ENCODE results near the gene FBRS. TPM values are rescaled to one million over a fixed set of nuclear protein-coding genes. Genes with fewer than 3 reads are reported as not detected.
"Not testable (repeated sequence)": the region's sequence is repeated elsewhere in the genome, so short reads cannot be mapped to it uniquely, and the experiment has no call there.

FBRS gene
- total RNA-seq, 1 experiment from 2014 or later, result 13.6 TPM

GRCh38 chr16:30688701-30689100, 30.5 kb downstream of the FBRS start:
- DNase-seq (ENCODE audit: low read depth in 1 of 2, low spot score in 2 of 2), result no peak
- Histone ChIP-seq H3K9me3 (replicated peaks) (no peaks in the 10 kb centered on the region), H3K27me3 (replicated peaks) (no peaks in the 10 kb centered on the region), H3K27ac (no peak overlapping the region), H3K36me3 (no peaks in the 10 kb centered on the region), H3K4me3 (no peak overlapping the region), H3K4me1 (replicated peaks) (no peaks in the 10 kb centered on the region)

- Histone ChIP-seq H3K27me3 (replicated peaks) (no peaks in the 10 kb centered on the region), H3K4me3 (no peak overlapping the region), H3K4me1 (replicated peaks) (no peaks in the 10 kb centered on the region), H3K27ac (no peak overlapping the region), H3K9me3 (replicated peaks) (no peaks in the 10 kb centered on the region), H3K36me3 (no peaks in the 10 kb centered on the region)
- no peak for DNase-seq (ENCODE audit: low read depth in 1 of 2, low spot score in 2 of 2)
These were observed 33.7 kb downstream of the FBRS start for GRCh38 chr16:30691907-30692306.

- H3K9me3 ChIP-seq (replicated peaks), result no peaks in the 10 kb centered on the region
- H3K4me1 ChIP-seq (replicated peaks), result peaks cover 3% of the 10 kb centered on the region; the same call in 1 of the 2 replicates
- H3K27ac ChIP-seq, result no peak overlapping the region
- DNase-seq (ENCODE audit: low read depth in 1 of 2, low spot score in 2 of 2), result no peak
- H3K36me3 ChIP-seq, result no peaks in the 10 kb centered on the region
- no peaks in the 10 kb centered on the region for H3K27me3 ChIP-seq (replicated peaks)
- H3K4me3 ChIP-seq, result no peak overlapping the region
These were observed 34.3 kb downstream of the FBRS start for GRCh38 chr16:30692396-30693064.

GRCh38 chr16:30694926-30695693, 36.9 kb downstream of the FBRS start:
- Histone ChIP-seq H3K27me3 (replicated peaks) (no peaks in the 10 kb centered on the region), H3K27ac (no peak overlapping the region), H3K4me1 (replicated peaks) (peaks cover 11% of the 10 kb centered on the region), H3K4me3 (no peak overlapping the region), H3K36me3 (peaks cover 17% of the 10 kb centered on the region), H3K9me3 (replicated peaks) (no peaks in the 10 kb centered on the region)
- DNase-seq (ENCODE audit: low read depth in 1 of 2, low spot score in 2 of 2), result no peak

- not testable (repeated sequence) for H3K27ac ChIP-seq; H3K9me3 ChIP-seq (replicated peaks); H3K4me3 ChIP-seq; H3K27me3 ChIP-seq (replicated peaks); DNase-seq (ENCODE audit: low read depth in 1 of 2, low spot score in 2 of 2)
- Histone ChIP-seq H3K4me1 (replicated peaks) (peaks cover 13% of the 10 kb centered on the region), H3K36me3 (peaks cover 33% of the 10 kb centered on the region)
These were observed 38.4 kb downstream of the FBRS start for GRCh38 chr16:30696646-30697045.

GRCh38 chr16:30697264-30698138, 39.3 kb downstream of the FBRS start:
- Histone ChIP-seq H3K27me3 (replicated peaks) (no peaks in the 10 kb centered on the region), H3K9me3 (replicated peaks) (no peaks in the 10 kb centered on the region), H3K27ac (peak overlapping the region; percentile 99), H3K4me3 (peak overlapping the region; percentile 80), H3K36me3 (peaks cover 39% of the 10 kb centered on the region), H3K4me1 (replicated peaks) (peaks cover 13% of the 10 kb centered on the region)
- no peak for DNase-seq (ENCODE audit: low read depth in 1 of 2, low spot score in 2 of 2)

GRCh38 chr16:30698139-30698815, 40.0 kb downstream of the FBRS start:
- H3K27me3 ChIP-seq (replicated peaks), result no peaks in the 10 kb centered on the region
- H3K9me3 ChIP-seq (replicated peaks), result no peaks in the 10 kb centered on the region
- peaks cover 44% of the 10 kb centered on the region for H3K36me3 ChIP-seq
- peak; percentile 99 for DNase-seq (ENCODE audit: low read depth in 1 of 2, low spot score in 2 of 2)
- peak overlapping the region; percentile 99 for H3K27ac ChIP-seq
- H3K4me1 ChIP-seq (replicated peaks), result peaks cover 13% of the 10 kb centered on the region
- peak overlapping the region; percentile 80 for H3K4me3 ChIP-seq

GRCh38 chr16:30698816-30699614, 40.8 kb downstream of the FBRS start, which contains the start of gene SRCAP:
Gene SRCAP, plus strand, starts transcription at chr16:30699171. Its CDS starts 1,654 bp downstream, at chr16:30700825.
- Histone ChIP-seq H3K9me3 (replicated peaks) (no peaks in the 10 kb centered on the region), H3K27me3 (replicated peaks) (no peaks in the 10 kb centered on the region), H3K4me3 (peak within 1 kb of the TSS; percentile 80), H3K27ac (peak within 1 kb of the TSS; percentile 99), H3K36me3 (peaks cover 52% of the 10 kb centered on the region), H3K4me1 (replicated peaks) (peaks cover 13% of the 10 kb centered on the region)
- DNase-seq (ENCODE audit: low read depth in 1 of 2, low spot score in 2 of 2), result peak; percentile 81 to 93

GRCh38 chr16:30699615-30700099, 41.4 kb downstream of the FBRS start:
- Histone ChIP-seq H3K4me1 (replicated peaks) (peaks cover 13% of the 10 kb centered on the region), H3K27me3 (replicated peaks) (no peaks in the 10 kb centered on the region), H3K4me3 (peak overlapping the region; percentile 80), H3K9me3 (replicated peaks) (no peaks in the 10 kb centered on the region), H3K36me3 (peaks cover 58% of the 10 kb centered on the region), H3K27ac (peak overlapping the region; percentile 99; the same call in 1 of the 2 replicates)
- DNase-seq (ENCODE audit: low read depth in 1 of 2, low spot score in 2 of 2), result no peak

- H3K36me3 ChIP-seq, result peaks cover 66% of the 10 kb centered on the region
- no peak overlapping the region for H3K27ac ChIP-seq
- DNase-seq (ENCODE audit: low read depth in 1 of 2, low spot score in 2 of 2), result no peak
These were observed 42.3 kb downstream of the FBRS start for GRCh38 chr16:30700491-30700890.

GRCh38 chr16:30700971-30701370, 42.7 kb downstream of the FBRS start:
- H3K36me3 ChIP-seq, result peaks cover 71% of the 10 kb centered on the region
- no peaks in the 10 kb centered on the region for H3K9me3 ChIP-seq (replicated peaks)
- peaks cover 13% of the 10 kb centered on the region for H3K4me1 ChIP-seq (replicated peaks)
- H3K27me3 ChIP-seq (replicated peaks), result no peaks in the 10 kb centered on the region
- no peak for DNase-seq (ENCODE audit: low read depth in 1 of 2, low spot score in 2 of 2)
- no peak overlapping the region for H3K27ac ChIP-seq
- no peak overlapping the region for H3K4me3 ChIP-seq

More at GRCh38 chr16:30700491-30700890, 42.3 kb downstream of the FBRS start:
- Histone ChIP-seq H3K4me3 (no peak overlapping the region), H3K9me3 (replicated peaks) (no peaks in the 10 kb centered on the region), H3K4me1 (replicated peaks) (peaks cover 13% of the 10 kb centered on the region), H3K27me3 (replicated peaks) (no peaks in the 10 kb centered on the region)

GRCh38 chr16:30703071-30703470, 44.8 kb downstream of the FBRS start:
- not testable (repeated sequence) for H3K27ac ChIP-seq; DNase-seq (ENCODE audit: low read depth in 1 of 2, low spot score in 2 of 2); H3K4me1 ChIP-seq (replicated peaks); H3K9me3 ChIP-seq (replicated peaks); H3K4me3 ChIP-seq; H3K27me3 ChIP-seq (replicated peaks)
- H3K36me3 ChIP-seq, result peaks cover 91% of the 10 kb centered on the region
